Hepatocyte (in vitro differentiated cells): ENCODE measurements around the gene PTPRN2. TPM values are rescaled to one million over a fixed set of nuclear protein-coding genes. Genes with fewer than 3 reads are reported as not detected.

Experiments
- DNase-seq: peaks from one replicate; pipeline ENCODE4 v3.0.0-alpha.2; 2016; ENCODE audit warnings: low spot score
- H2AFZ ChIP-seq: fragments of 200-600 bp; sonication (generic); 2 replicates; pipeline ENCODE4 v1.6.0; 2016; ENCODE audit warnings: antibody characterized with exemption, mild to moderate bottlenecking
- H3K27ac ChIP-seq: fragments of 200-600 bp; sonication (generic); 2 replicates; pipeline ENCODE4 v1.5.1; 2016; ENCODE audit warnings: mild to moderate bottlenecking
- H3K27me3 ChIP-seq: fragments of 200-600 bp; sonication (generic); 2 replicates; pipeline ENCODE4 v1.6.1; 2016
- H3K36me3 ChIP-seq: fragments of 200-600 bp; sonication (generic); replicated peaks from 2 replicates; pipeline ENCODE4 v1.5.1; 2016; ENCODE audit warnings: low read depth; ENCODE audit not compliant: insufficient read depth
- H3K4me1 ChIP-seq: fragments of 200-600 bp; sonication (generic); 2 replicates; pipeline ENCODE4 v1.5.1; 2016; ENCODE audit warnings: mild to moderate bottlenecking, moderate library complexity; ENCODE audit not compliant: insufficient read depth
- H3K4me2 ChIP-seq: fragments of 200-600 bp; sonication (generic); 2 replicates; pipeline ENCODE4 v1.6.0; 2016
- H3K4me3 ChIP-seq: fragments of 200-600 bp; sonication (generic); 2 replicates; pipeline ENCODE4 v1.5.1; 2016; ENCODE audit warnings: mild to moderate bottlenecking
- H3K79me2 ChIP-seq: fragments of 200-600 bp; sonication (generic); 2 replicates; pipeline ENCODE4 v1.6.0; 2017; ENCODE audit warnings: mild to moderate bottlenecking
- H3K9me2 ChIP-seq: fragments of 200-600 bp; sonication (generic); replicated peaks from 2 replicates; pipeline ENCODE4 v1.6.0; 2017; ENCODE audit warnings: mild to moderate bottlenecking; ENCODE audit not compliant: insufficient read depth
- H3K9me3 ChIP-seq: fragments of 200-600 bp; sonication (generic); 2 replicates; pipeline ENCODE4 v1.5.1; 2016; ENCODE audit warnings: low read depth, mild to moderate bottlenecking
- H4K20me1 ChIP-seq: fragments of 200-600 bp; sonication (generic); 2 replicates; pipeline ENCODE4 v1.6.0; 2016; ENCODE audit warnings: mild to moderate bottlenecking; ENCODE audit not compliant: insufficient read depth, poor library complexity, severe bottlenecking
- CTCF ChIP-seq: fragments of 200-600 bp; sonication (generic); IDR thresholded peaks from 2 replicates; pipeline ENCODE4 v1.5.1; 2016; ENCODE audit warnings: antibody characterized with exemption, mild to moderate bottlenecking; ENCODE audit not compliant: poor library complexity
- EZH2 ChIP-seq: fragments of 200-600 bp; sonication (generic); IDR thresholded peaks from 2 replicates; pipeline ENCODE4 v1.6.1; 2016; ENCODE audit warnings: antibody characterized with exemption, mild to moderate bottlenecking, borderline replicate concordance
- EZH2phosphoT487 ChIP-seq: fragments of 200-600 bp; sonication (generic); IDR thresholded peaks from one replicate; pipeline ENCODE4 v1.6.1; 2018; ENCODE audit warnings: antibody characterized with exemption, mild to moderate bottlenecking, low read depth, moderate library complexity; ENCODE audit not compliant: unreplicated experiment, severe bottlenecking
- WGBS: methylation state at CpG from one replicate; pipeline ENCODE4 v1.1.6; 2016; ENCODE audit warnings: low lambda C conversion rate; ENCODE audit errors: missing lambda C conversion rate; 5-methylcytosine and 5-hydroxymethylcytosine counted together
- polyA plus RNA-seq: library from polyadenylated mRNA; unstranded; fragments of >200 nt; fragmentation: Nextera tagmentation; extraction: Ambion mirVana; gene quantifications from 2 replicates; pipeline ENCODE4 v1.2.1, GENCODE V29; 2016
- total RNA-seq: library from RNA; depleted of rRNA; stranded (reverse); fragments of >200 nt; gene quantifications from 2 replicates; pipeline ENCODE4 v1.2.3, GENCODE V29; 2014

PTPRN2 gene
- total and polyA plus RNA-seq, 2 experiments from 2014 or later, result 2.1 to 3.3 TPM

- Histone ChIP-seq H3K9me2 (no peaks in the 10 kb centered on the region), H2AFZ (no peak overlapping the region), H3K27ac (no peak overlapping the region), H3K27me3 (no peaks in the 10 kb centered on the region), H4K20me1 (no peaks in the 10 kb centered on the region), H3K4me2 (no peak overlapping the region), H3K36me3 (no peaks in the 10 kb centered on the region), H3K9me3 (no peaks in the 10 kb centered on the region), H3K4me1 (peaks cover 14% of the 10 kb centered on the region), H3K79me2 (no peaks in the 10 kb centered on the region), H3K4me3 (no peak overlapping the region)
- no peak for DNase-seq
- 80% methylated on average over 28 of the region's 29 CpGs for WGBS
- TF ChIP-seq EZH2phosphoT487, result no peak
- TF ChIP-seq CTCF, result no peak
- no peak for TF ChIP-seq EZH2
Measured at GRCh38 chr7:158500651-158501052, 87.0 kb downstream of the PTPRN2 start.

GRCh38 chr7:158499082-158499455, 88.6 kb downstream of the PTPRN2 start:
- Histone ChIP-seq H3K4me3 (no peak overlapping the region), H3K27me3 (peaks cover 10% of the 10 kb centered on the region), H3K4me1 (peaks cover 14% of the 10 kb centered on the region), H3K4me2 (no peak overlapping the region), H3K79me2 (no peaks in the 10 kb centered on the region), H2AFZ (no peak overlapping the region), H3K9me3 (no peaks in the 10 kb centered on the region), H3K27ac (peak overlapping the region; percentile 50), H3K9me2 (no peaks in the 10 kb centered on the region), H3K36me3 (no peaks in the 10 kb centered on the region), H4K20me1 (no peaks in the 10 kb centered on the region)
- TF ChIP-seq EZH2phosphoT487 (no peak), CTCF (no peak), EZH2 (no peak)
- 83% methylated on average over 4 of the region's 4 CpGs for WGBS
- no peak for DNase-seq

- WGBS, result 49% methylated on average over 11 of the region's 11 CpGs
- Histone ChIP-seq H2AFZ (no peak overlapping the region), H3K9me3 (no peaks in the 10 kb centered on the region), H3K27ac (peak overlapping the region; percentile 50), H3K4me1 (peaks cover 14% of the 10 kb centered on the region), H3K36me3 (no peaks in the 10 kb centered on the region), H3K79me2 (no peaks in the 10 kb centered on the region), H3K9me2 (no peaks in the 10 kb centered on the region), H3K27me3 (peaks cover 10% of the 10 kb centered on the region), H3K4me2 (peak overlapping the region; percentile 28), H3K4me3 (no peak overlapping the region), H4K20me1 (no peaks in the 10 kb centered on the region)
- TF ChIP-seq EZH2, result no peak
- no peak for TF ChIP-seq EZH2phosphoT487
- no peak for TF ChIP-seq CTCF
- DNase-seq, result peak; percentile 46
Measured at GRCh38 chr7:158498443-158499081, 89.1 kb downstream of the PTPRN2 start.
